ENCODE data around the gene CACNA1E.

Gene CACNA1E

GRCh38 chr1:181655756-181656155, 172.4 kb downstream of the CACNA1E start:
- no peak for ATAC-seq
- TF ChIP-seq TOX (CRISPR knock-in tag; IDR thresholded peaks at IDR 0.05; ENCODE audit: borderline replicate concordance) (no peak), ZFP3 (CRISPR knock-in tag; IDR thresholded peaks at IDR 0.05) (no peak), TCF4 (CRISPR knock-in tag; IDR thresholded peaks at IDR 0.05; ENCODE audit: borderline replicate concordance) (no peak), CSRNP3 (CRISPR knock-in tag; IDR thresholded peaks at IDR 0.05) (no peak), ISL1 (CRISPR knock-in tag; IDR thresholded peaks at IDR 0.05) (no peak)

- TF ChIP-seq ZFP3 (CRISPR knock-in tag; IDR thresholded peaks at IDR 0.05) (no peak), PPARA (CRISPR knock-in tag; IDR thresholded peaks at IDR 0.05; ENCODE audit: borderline replicate concordance) (no peak), GLIS3 (CRISPR knock-in tag; IDR thresholded peaks at IDR 0.05) (no peak), CREB5 (CRISPR knock-in tag; IDR thresholded peaks at IDR 0.05; ENCODE audit: low read depth) (no peak), SNAI2 (CRISPR knock-in tag; IDR thresholded peaks at IDR 0.05) (no peak), ZC3H10 (CRISPR knock-in tag; IDR thresholded peaks at IDR 0.05) (no peak), ZNF70 (CRISPR knock-in tag; IDR thresholded peaks at IDR 0.05) (no peak)
- ATAC-seq = no peak
These were observed 173.2 kb downstream of the CACNA1E start for GRCh38 chr1:181656491-181656890.

- no peak for ATAC-seq
- TF ChIP-seq POU6F1 (CRISPR knock-in tag; IDR thresholded peaks at IDR 0.05; ENCODE audit: borderline replicate concordance, low read depth) = no peak
- TF ChIP-seq ZNF8 (CRISPR knock-in tag; IDR thresholded peaks at IDR 0.05) = no peak
- TF ChIP-seq ZC3H10 (CRISPR knock-in tag; IDR thresholded peaks at IDR 0.05) = no peak
- TF ChIP-seq ZNF565 (CRISPR knock-in tag; conservative IDR thresholded peaks at IDR 0.05; ENCODE audit: low read depth) = no peak
- no peak for TF ChIP-seq PPARA (CRISPR knock-in tag; IDR thresholded peaks at IDR 0.05; ENCODE audit: borderline replicate concordance)
- no peak for TF ChIP-seq ISL1 (CRISPR knock-in tag; IDR thresholded peaks at IDR 0.05)
- TF ChIP-seq TOX (CRISPR knock-in tag; IDR thresholded peaks at IDR 0.05; ENCODE audit: borderline replicate concordance) = no peak
- no peak for TF ChIP-seq CREB5 (CRISPR knock-in tag; IDR thresholded peaks at IDR 0.05; ENCODE audit: low read depth)
- no peak for TF ChIP-seq ZNF70 (CRISPR knock-in tag; IDR thresholded peaks at IDR 0.05)
- TF ChIP-seq TCF4 (CRISPR knock-in tag; IDR thresholded peaks at IDR 0.05; ENCODE audit: borderline replicate concordance) = no peak
These were observed 175.3 kb downstream of the CACNA1E start for GRCh38 chr1:181658581-181658980.

GRCh38 chr1:181659321-181659957, 176.1 kb downstream of the CACNA1E start:
- ATAC-seq = no peak
- TF ChIP-seq CSRNP3 (CRISPR knock-in tag; IDR thresholded peaks at IDR 0.05) (no peak), POU6F1 (CRISPR knock-in tag; IDR thresholded peaks at IDR 0.05; ENCODE audit: borderline replicate concordance, low read depth) (no peak), TCF4 (CRISPR knock-in tag; IDR thresholded peaks at IDR 0.05; ENCODE audit: borderline replicate concordance) (no peak)

GRCh38 chr1:181660621-181661020, 177.3 kb downstream of the CACNA1E start:
- no peak for ATAC-seq
- TF ChIP-seq RARB (CRISPR knock-in tag; IDR thresholded peaks at IDR 0.05) (no peak), ZFP3 (CRISPR knock-in tag; IDR thresholded peaks at IDR 0.05) (no peak), ESRRG (CRISPR knock-in tag; IDR thresholded peaks at IDR 0.05) (no peak), OSR1 (CRISPR knock-in tag; IDR thresholded peaks at IDR 0.05) (no peak), ZNF565 (CRISPR knock-in tag; conservative IDR thresholded peaks at IDR 0.05; ENCODE audit: low read depth) (no peak), BACH2 (CRISPR knock-in tag; IDR thresholded peaks at IDR 0.05; ENCODE audit: borderline replicate concordance) (no peak), ZFP30 (CRISPR knock-in tag; IDR thresholded peaks at IDR 0.05) (no peak), CREB5 (CRISPR knock-in tag; IDR thresholded peaks at IDR 0.05; ENCODE audit: low read depth) (no peak), PPARA (CRISPR knock-in tag; IDR thresholded peaks at IDR 0.05; ENCODE audit: borderline replicate concordance) (no peak), ZC3H10 (CRISPR knock-in tag; IDR thresholded peaks at IDR 0.05) (no peak), ISL1 (CRISPR knock-in tag; IDR thresholded peaks at IDR 0.05) (no peak), TCF4 (CRISPR knock-in tag; IDR thresholded peaks at IDR 0.05; ENCODE audit: borderline replicate concordance) (no peak), ZNF8 (CRISPR knock-in tag; IDR thresholded peaks at IDR 0.05) (no peak), TOX (CRISPR knock-in tag; IDR thresholded peaks at IDR 0.05; ENCODE audit: borderline replicate concordance) (no peak)

All from SK-N-SH treated with all-trans-retinoic acid at 6 μM for 48 hours (cell line).